H9 (cell line): Measurements from ENCODE around the gene SYDE1. TPM values are rescaled to one million over a fixed set of nuclear protein-coding genes. Genes with fewer than 3 reads are reported as not detected.

ENCODE experiments used
- DNase-seq: peaks from one replicate; pipeline ENCODE4 v3.0.0-alpha.2; 2017
- H2AFZ ChIP-seq: one replicate; pipeline ENCODE4 v1.6.1; 2013; ENCODE audit warnings: mild to moderate bottlenecking, low read length, control low read depth, moderate library complexity
- H2AK5ac ChIP-seq: 2 replicates; pipeline ENCODE4 v1.6.1; 2013; ENCODE audit warnings: low read length, control low read depth, mixed read lengths; ENCODE audit not compliant: insufficient read length
- H2BK120ac ChIP-seq: one replicate; pipeline ENCODE4 v1.6.1; 2013; ENCODE audit warnings: low read depth, mild to moderate bottlenecking, low read length, control low read depth, inconsistent platforms; ENCODE audit not compliant: poor library complexity, severe bottlenecking
- H2BK12ac ChIP-seq: 2 replicates; pipeline ENCODE4 v1.6.1; 2013; ENCODE audit warnings: low read length, control low read depth, mixed read lengths, low read depth; ENCODE audit not compliant: insufficient read length
- H2BK15ac ChIP-seq: 2 replicates; pipeline ENCODE4 v1.6.1; 2013; ENCODE audit warnings: low read depth, low read length, control low read depth
- H2BK20ac ChIP-seq: one replicate; pipeline ENCODE4 v1.6.1; 2013; ENCODE audit warnings: low read depth, mild to moderate bottlenecking, low read length, control low read depth, inconsistent platforms; ENCODE audit not compliant: poor library complexity, severe bottlenecking
- H2BK5ac ChIP-seq: 2 replicates; pipeline ENCODE4 v1.6.1; 2013; ENCODE audit warnings: low read length, control low read depth, mixed read lengths; ENCODE audit not compliant: insufficient read length
- H3K14ac ChIP-seq: 2 replicates; pipeline ENCODE4 v1.6.1; 2013; ENCODE audit warnings: low read length, control low read depth; ENCODE audit not compliant: insufficient read depth
- H3K18ac ChIP-seq: 2 replicates; pipeline ENCODE4 v1.6.1; 2013; ENCODE audit warnings: low read depth, mild to moderate bottlenecking, mixed read lengths, low read length, control low read depth; ENCODE audit not compliant: insufficient read length
- H3K23ac ChIP-seq: 2 replicates; pipeline ENCODE4 v1.6.1; 2013; ENCODE audit warnings: low read length, control low read depth, mixed read lengths, low read depth; ENCODE audit not compliant: insufficient read length
- H3K23me2 ChIP-seq: 2 replicates; pipeline ENCODE4 v1.6.1; 2013; ENCODE audit warnings: low read depth, mild to moderate bottlenecking, mixed read lengths, low read length, control low read depth; ENCODE audit not compliant: insufficient read length, poor library complexity, severe bottlenecking
- H3K27ac ChIP-seq: 2 replicates; pipeline ENCODE4 v1.5.1; 2013; ENCODE audit warnings: low read length, control low read depth, mixed read lengths, low read depth; ENCODE audit not compliant: insufficient read length
- H3K27me3 ChIP-seq: 2 replicates; pipeline ENCODE4 v1.6.1; 2013; ENCODE audit warnings: low read length, control low read depth, inconsistent platforms; ENCODE audit not compliant: insufficient read depth
- H3K4ac ChIP-seq: 2 replicates; pipeline ENCODE4 v1.6.1; 2013; ENCODE audit warnings: low read depth, mild to moderate bottlenecking, control low read depth, inconsistent platforms, low read length, moderate library complexity
- H3K4me1 ChIP-seq: 2 replicates; pipeline ENCODE4 v1.6.1; 2013; ENCODE audit warnings: low read length, control low read depth, inconsistent platforms; ENCODE audit not compliant: insufficient read depth
- H3K4me2 ChIP-seq: 2 replicates; pipeline ENCODE4 v1.6.1; 2013; ENCODE audit warnings: low read length, control low read depth, mixed read lengths; ENCODE audit not compliant: insufficient read length, insufficient read depth
- H3K56ac ChIP-seq: 2 replicates; pipeline ENCODE4 v1.6.1; 2013; ENCODE audit warnings: low read depth, mild to moderate bottlenecking, mixed read lengths, low read length, control low read depth; ENCODE audit not compliant: insufficient read length
- H3K79me1 ChIP-seq: 2 replicates; pipeline ENCODE4 v1.6.1; 2013; ENCODE audit warnings: low read depth, mild to moderate bottlenecking, moderate library complexity, low read length, control low read depth, inconsistent platforms; ENCODE audit not compliant: insufficient read depth, poor library complexity, severe bottlenecking
- H3K79me2 ChIP-seq: 2 replicates; pipeline ENCODE4 v1.6.1; 2013; ENCODE audit warnings: low read length, control low read depth, inconsistent platforms; ENCODE audit not compliant: insufficient read depth
- H3K9ac ChIP-seq: 2 replicates; pipeline ENCODE4 v1.6.1; 2013; ENCODE audit warnings: low read length, control low read depth, mixed read lengths; ENCODE audit not compliant: insufficient read length; ENCODE audit errors: extremely low read depth
- H3K9me3 ChIP-seq: one replicate; pipeline ENCODE4 v1.6.1; 2013; ENCODE audit warnings: low read depth, low read length, inconsistent platforms; ENCODE audit not compliant: control insufficient read depth
- H3T11ph ChIP-seq: one replicate; pipeline ENCODE4 v1.6.1; 2013; ENCODE audit warnings: mild to moderate bottlenecking, low read length, control low read depth, inconsistent platforms
- H4K20me1 ChIP-seq: one replicate; pipeline ENCODE4 v1.6.1; 2013; ENCODE audit not compliant: control insufficient read depth, insufficient read length, insufficient read depth
- H4K5ac ChIP-seq: 2 replicates; pipeline ENCODE4 v1.6.1; 2013; ENCODE audit warnings: low read depth, mild to moderate bottlenecking, mixed read lengths, low read length, control low read depth; ENCODE audit not compliant: insufficient read length
- H4K8ac ChIP-seq: replicated peaks from 2 replicates; pipeline ENCODE4 v1.6.1; 2013; ENCODE audit warnings: low read length, control low read depth, mixed read lengths, low read depth; ENCODE audit not compliant: insufficient read length
- H4K91ac ChIP-seq: 2 replicates; pipeline ENCODE4 v1.6.1; 2013; ENCODE audit warnings: low read depth, mild to moderate bottlenecking, moderate library complexity, mixed read lengths, low read length, control low read depth; ENCODE audit not compliant: insufficient read length
- H3K27ac Mint-ChIP-seq, 3 experiments: 2 replicates in 2 of 3; 3 replicates in 1 of 3; pipeline ENCODE4 v1.8.0; 2020 to 2021; ENCODE audit warnings: mixed read lengths in 3 of 3, mild to moderate bottlenecking in 1 of 3, moderate library complexity in 1 of 3
- H3K27me3 Mint-ChIP-seq: 2 replicates; pipeline ENCODE4 v1.8.0; 2021; ENCODE audit warnings: low read depth, mild to moderate bottlenecking, moderate library complexity, mixed read lengths
- H3K36me3 Mint-ChIP-seq, 3 experiments: 2 replicates in 2 of 3; 3 replicates in 1 of 3; pipeline ENCODE4 v1.8.0; 2020 to 2021; ENCODE audit warnings: low read depth in 3 of 3, mixed read lengths in 3 of 3; ENCODE audit not compliant: insufficient read depth in 1 of 3
- H3K4me1 Mint-ChIP-seq, 2 experiments: 2 replicates each; pipeline ENCODE4 v1.8.0; 2020; ENCODE audit warnings: mixed read lengths in 2 of 2
- H3K4me3 Mint-ChIP-seq, 2 experiments: 2 replicates in 1 of 2; 3 replicates in 1 of 2; pipeline ENCODE4 v1.8.0; 2020 to 2021; ENCODE audit warnings: mild to moderate bottlenecking in 2 of 2, mixed read lengths in 2 of 2, moderate library complexity in 1 of 2
- H3K9me3 Mint-ChIP-seq, 2 experiments: 2 replicates in 1 of 2; 3 replicates in 1 of 2; pipeline ENCODE4 v1.8.0; 2020; ENCODE audit warnings: mild to moderate bottlenecking in 2 of 2, mixed read lengths in 2 of 2, moderate library complexity in 1 of 2
- WGBS: extraction: QIAGEN DNeasy Blood & Tissue Kit; methylation state at CpG from one replicate; pipeline ENCODE4 v1.1.7; 2013; ENCODE audit warnings: missing lambda C conversion rate, low lambda C conversion rate, mixed read lengths; ENCODE audit not compliant: insufficient read length; ENCODE audit errors: extremely low coverage; 5-methylcytosine and 5-hydroxymethylcytosine counted together
- total RNA-seq: library from RNA; stranded (reverse); gene quantifications from 2 replicates; pipeline ENCODE4 v1.2.1, GENCODE V29; 2021
- TF ChIP-seq, protein P1 (sequence below): fragments of 200-600 bp; sonication (generic); conservative IDR thresholded peaks from 3 replicates; pipeline ENCODE4 v1.8.0; 2021; ENCODE audit warnings: antibody characterized with exemption, mild to moderate bottlenecking

SYDE1 gene
- total RNA-seq, 1 experiment from 2014 or later = 21.4 TPM

DNA sequence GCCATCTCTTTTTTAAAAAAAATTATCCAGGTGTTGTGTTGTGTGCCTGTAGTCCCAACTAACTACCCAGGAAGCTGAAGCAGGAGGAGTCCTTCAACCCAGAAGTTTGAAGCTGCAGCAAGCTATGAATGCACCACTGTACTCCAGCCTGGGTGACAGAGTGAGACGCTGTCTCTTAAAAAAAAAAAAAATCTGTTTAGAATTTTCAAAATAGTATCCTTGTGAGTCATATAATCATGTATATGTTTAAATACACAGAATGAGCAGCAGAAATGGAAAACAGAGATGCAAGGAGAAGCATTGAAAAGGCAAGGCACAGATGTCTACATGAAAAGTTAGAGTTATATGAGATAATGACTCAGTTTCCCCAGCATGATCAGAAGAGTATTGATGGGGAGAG lies 31.2 kb downstream of the SYDE1 start:
- WGBS = no CpG with 5 or more reads among the region's 1 CpG
- TF ChIP-seq, protein P1, sequence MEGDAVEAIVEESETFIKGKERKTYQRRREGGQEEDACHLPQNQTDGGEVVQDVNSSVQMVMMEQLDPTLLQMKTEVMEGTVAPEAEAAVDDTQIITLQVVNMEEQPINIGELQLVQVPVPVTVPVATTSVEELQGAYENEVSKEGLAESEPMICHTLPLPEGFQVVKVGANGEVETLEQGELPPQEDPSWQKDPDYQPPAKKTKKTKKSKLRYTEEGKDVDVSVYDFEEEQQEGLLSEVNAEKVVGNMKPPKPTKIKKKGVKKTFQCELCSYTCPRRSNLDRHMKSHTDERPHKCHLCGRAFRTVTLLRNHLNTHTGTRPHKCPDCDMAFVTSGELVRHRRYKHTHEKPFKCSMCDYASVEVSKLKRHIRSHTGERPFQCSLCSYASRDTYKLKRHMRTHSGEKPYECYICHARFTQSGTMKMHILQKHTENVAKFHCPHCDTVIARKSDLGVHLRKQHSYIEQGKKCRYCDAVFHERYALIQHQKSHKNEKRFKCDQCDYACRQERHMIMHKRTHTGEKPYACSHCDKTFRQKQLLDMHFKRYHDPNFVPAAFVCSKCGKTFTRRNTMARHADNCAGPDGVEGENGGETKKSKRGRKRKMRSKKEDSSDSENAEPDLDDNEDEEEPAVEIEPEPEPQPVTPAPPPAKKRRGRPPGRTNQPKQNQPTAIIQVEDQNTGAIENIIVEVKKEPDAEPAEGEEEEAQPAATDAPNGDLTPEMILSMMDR = no peak
- Histone ChIP-seq H3K4me1 (no peaks in the 10 kb centered on the region), H3T11ph (no peak overlapping the region), H2BK20ac (no peak overlapping the region), H3K79me2 (no peaks in the 10 kb centered on the region), H4K8ac (no peak overlapping the region), H3K4ac (no peak overlapping the region), H3K14ac (no peak overlapping the region), H3K56ac (no peak overlapping the region), H3K4me2 (no peak overlapping the region), H3K27ac (no peak overlapping the region), H3K9me3 (no peaks in the 10 kb centered on the region), H2BK15ac (no peak overlapping the region), H3K27me3 (no peaks in the 10 kb centered on the region), H3K18ac (no peak overlapping the region), H3K23me2 (no peaks in the 10 kb centered on the region), H2AFZ (no peak overlapping the region), H3K9ac (no peak overlapping the region), H4K5ac (no peak overlapping the region), H2BK5ac (no peak overlapping the region), H2AK5ac (no peak overlapping the region), H3K23ac (no peak overlapping the region), H3K79me1 (no peaks in the 10 kb centered on the region), H4K20me1 (no peaks in the 10 kb centered on the region), H2BK120ac (no peak overlapping the region), H2BK12ac (no peak overlapping the region), H4K91ac (no peak overlapping the region)
- Mint-ChIP-seq H3K4me3 (no peak overlapping the region), H3K4me1 (no peaks in the 10 kb centered on the region), H3K27ac (no peak overlapping the region), H3K36me3 (no peaks in the 10 kb centered on the region), H3K9me3 (peaks cover 17 to 22% of the 10 kb centered on the region in 2 experiments), H3K27me3 (peaks cover 18% of the 10 kb centered on the region)
- no peak for DNase-seq
